ENCODE results near the gene CST8.
"Not testable (repeated sequence)": the region's sequence is repeated elsewhere in the genome, so short reads cannot be mapped to it uniquely, and the experiment has no call there.

CST8 gene, protein sequence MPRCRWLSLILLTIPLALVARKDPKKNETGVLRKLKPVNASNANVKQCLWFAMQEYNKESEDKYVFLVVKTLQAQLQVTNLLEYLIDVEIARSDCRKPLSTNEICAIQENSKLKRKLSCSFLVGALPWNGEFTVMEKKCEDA

DNA sequence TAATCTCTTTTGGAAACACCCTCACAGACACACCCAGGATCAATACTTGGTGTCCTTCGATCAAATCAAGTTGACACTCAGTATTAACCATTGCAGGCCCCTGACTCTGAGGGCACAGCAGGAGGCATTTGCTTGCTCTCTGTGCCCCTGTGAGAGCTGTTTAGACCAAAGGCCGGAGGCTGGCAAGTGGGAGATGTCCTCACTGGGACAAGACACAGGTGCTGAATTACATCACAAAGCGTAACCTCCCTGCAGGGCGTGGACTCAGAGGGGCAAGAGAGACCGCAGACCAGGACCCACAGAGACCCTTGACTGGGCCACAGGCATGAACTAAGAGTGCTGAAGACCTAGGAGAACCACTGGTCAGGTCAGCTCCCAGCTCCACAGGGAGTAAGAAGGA, at the start of gene CST8:
CST8 (plus strand) TSS at position 301 of the 400 bp plus-strand sequence. CDS start 551 bp downstream, outside the sequence.
- no peak for DNase-seq

DNA sequence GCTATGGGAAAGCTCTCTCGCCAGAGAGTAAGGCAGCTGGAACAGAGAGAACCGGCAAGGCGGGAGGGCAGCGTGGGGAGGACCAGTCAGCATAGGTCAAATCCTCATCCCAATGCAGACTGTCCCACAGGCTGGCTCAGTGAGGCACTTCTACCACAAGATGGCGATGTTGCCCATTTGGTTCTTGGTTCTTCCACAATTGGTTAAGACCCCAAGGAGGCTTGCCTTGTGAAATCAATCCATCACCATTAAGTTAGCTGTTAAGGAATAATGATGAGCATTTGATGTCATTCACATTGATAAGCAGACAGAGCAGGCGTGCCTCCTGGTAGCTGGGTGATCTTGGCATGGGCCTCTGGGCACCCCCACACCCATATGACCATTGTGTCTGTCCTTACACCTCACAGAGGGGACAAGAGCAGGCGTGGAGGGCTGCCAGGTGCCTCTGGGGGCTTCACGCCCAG, 49.0 kb upstream of the CST8 start:
- DNase-seq, result peak; percentile 16 to 41 (median 26)

DNA sequence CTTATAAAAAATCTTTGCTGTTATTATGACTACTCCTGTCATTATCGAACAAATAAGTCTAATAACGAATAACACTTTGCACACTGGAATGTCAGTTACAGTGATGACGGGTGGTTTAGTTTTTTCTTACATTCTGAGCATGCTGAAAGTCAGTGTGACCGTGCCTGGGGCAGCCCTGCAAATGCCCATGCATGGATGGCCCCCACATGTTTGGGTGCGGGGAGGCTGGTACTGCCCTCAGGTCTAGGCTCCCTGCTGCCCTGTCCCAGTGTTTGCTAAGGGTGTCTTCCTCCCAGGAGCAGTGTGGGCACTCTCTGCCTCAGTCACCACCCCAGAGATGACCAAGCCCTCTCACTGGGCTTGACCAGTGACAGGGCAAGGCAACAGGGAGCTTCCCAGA, 48.5 kb upstream of the CST8 start:
- DNase-seq, result no peak

DNA sequence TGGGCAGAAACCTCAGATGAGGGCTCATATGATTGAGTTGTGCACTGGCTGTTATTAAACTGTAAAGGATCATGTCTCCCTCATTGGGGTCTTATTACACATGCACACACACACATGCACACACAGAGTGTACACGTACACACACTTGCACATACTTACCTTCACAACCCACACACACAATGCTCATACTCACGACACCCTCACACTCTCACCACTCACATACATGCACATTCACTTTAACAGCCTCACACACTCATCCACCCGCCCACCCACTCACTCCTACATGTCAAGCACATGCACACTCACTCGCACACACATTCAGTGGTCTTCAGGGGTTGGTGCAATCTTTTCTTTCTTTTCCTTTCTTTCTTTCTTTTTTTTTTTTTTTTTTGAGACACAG, 46.1 kb upstream of the CST8 start:
- no peak for DNase-seq

DNA sequence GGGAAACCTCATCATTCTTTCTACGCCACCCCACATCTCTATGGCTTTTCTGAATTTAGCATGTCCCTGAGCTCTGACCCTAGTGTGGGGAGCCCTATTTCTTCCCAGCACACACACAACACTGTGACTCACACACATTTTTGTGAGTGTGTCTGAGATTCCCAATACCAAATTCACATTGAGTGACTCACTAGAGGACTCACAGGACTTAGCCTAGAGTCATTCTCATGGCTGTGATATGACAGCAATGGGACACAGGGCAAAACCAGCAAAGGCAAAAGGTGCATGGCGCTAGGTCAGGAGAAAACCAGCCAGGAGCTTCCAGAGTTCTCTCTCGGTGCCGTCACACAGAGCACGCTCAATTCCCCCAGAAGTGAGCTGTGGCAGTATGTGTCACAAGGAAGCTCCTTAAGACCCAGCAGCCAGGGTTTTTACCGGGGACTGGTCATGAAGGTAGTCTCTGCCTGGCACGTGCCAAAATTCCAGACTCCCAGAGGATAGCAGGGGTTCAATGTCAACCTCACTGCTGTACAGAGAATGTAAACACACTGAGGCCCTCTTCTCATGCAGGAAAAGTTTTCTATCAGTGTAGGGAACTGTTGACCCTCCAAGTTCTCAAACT, 45.2 kb upstream of the CST8 start:
- no peak for DNase-seq

DNA sequence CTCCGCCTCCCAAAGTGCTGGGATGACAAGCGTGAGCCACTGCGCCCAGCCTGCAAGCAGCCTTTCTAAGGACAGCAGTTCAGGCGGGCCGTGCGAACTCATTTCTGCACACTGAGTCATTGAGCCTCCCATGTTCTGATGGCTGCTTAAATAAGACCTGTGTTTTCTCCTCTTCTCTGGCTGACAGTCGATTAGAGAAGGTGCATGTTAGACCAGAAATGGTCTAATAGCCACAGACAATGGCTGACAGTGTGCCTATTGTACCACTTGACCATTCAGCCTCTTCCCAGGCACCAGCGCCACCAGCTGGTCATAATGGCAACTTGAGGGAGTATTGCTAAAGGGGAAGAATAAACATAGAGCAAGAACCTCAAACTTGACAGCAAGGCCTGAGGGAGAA, 44.4 kb upstream of the CST8 start:
- peak in 1 of 4 experiments; percentile 8 for DNase-seq

DNA sequence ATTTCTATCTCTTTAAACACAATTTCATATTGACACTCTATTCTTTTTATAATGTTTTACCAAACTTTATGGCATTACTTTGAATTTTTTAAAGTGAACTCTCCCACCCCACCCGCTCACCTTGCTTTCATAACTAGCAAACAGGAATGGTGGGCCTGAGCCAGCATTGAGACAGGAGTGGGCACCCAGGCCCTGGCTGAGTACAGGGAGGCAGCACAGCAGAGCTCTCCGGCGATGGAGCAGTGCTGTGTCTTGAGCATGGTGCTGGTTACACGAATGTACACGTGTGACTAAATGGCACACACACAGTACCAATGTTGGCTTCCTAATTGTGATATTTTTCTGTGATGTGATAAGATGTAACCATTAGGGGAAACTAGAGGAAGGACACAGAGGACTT, 42.8 kb upstream of the CST8 start:
- no peak for DNase-seq

DNA sequence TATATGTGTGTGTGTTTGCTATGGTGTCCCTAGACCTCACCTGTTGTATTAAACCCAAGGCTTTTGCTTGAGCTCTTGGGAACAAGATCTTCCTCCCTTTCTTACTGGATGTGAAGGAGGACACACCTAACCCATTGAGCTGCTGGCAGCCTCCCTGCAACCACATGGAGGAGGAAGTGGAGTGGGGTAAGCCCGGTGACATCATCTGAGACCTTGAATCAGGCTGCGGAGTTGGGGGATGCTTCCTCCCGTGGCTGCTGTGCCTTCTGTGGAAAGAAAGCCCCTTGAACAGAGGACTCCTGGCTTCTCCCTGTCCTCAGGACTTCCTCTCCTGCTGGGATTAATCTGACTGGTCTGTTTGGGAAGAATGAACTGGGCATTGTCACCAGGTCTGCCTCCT, 41.5 kb upstream of the CST8 start:
- DNase-seq, result no peak

DNA sequence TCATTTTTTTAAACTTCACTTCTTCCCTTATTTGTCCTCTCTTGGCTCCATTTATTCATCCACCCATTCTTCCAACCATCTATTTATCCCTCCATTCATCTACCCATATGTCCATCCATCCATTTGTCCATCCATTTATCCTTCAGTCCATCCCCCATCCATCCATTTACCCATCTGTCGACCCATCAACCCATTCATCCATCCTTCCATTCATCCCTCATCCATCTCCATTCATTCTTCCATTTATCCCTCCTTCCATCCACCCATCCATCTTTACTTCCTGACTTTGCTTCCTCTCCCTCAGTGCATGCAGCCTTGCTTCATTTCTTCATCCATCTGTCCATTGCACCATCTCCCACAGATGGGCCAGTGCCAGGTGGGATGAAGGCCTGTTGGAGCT, 40.0 kb upstream of the CST8 start:
- no peak for DNase-seq

DNA sequence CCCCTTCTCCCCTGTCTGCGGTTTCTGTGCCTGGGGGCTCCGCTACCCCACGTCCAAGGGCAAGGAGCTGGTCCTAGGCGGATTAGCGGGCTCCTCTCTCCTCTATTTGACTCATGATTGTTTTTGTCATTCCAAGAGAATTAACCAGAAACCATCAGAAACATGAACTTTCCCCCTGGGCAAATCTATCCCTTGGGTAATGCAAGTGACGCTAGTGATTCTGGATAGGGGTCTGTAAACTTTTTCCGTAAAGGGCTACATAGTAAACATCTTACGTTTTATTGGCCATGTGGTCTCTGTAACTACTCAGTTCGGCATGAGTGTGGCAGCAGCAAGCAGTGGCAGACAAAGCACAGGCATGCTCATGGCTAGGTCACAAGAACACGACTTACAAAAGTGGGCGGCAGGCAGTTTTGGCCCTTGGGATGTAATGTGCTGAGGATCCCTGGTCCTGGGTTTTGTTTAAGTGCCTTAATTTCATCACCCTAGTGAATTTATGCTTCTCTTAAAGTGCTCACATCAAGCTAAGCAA, 38.9 kb upstream of the CST8 start:
- DNase-seq, result no peak

DNA sequence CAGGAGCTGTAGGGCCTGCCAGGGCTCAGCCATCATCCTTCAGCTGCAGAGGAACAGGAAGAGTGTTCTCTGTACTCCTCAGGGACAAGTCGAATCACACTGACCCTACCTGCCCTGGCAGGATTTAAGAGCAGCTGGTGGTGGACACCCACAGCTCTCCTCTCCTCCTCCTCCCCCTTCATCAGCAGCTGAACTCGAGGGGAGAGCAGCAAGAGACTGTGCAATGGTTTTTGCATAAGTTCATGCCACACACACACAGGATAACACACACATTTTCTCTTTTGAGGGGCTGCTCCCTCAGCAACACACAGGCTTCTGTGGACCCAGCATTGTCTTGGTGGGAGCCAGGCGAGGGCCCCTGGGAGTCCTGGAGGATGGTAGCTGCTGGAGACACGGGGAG, 38.1 kb upstream of the CST8 start, which contains the start of gene CST11:
CST11 (minus strand) TSS at position 101 of the 400 bp plus-strand sequence; CDS start at position 36, 65 bp downstream.
- no peak for DNase-seq

DNA sequence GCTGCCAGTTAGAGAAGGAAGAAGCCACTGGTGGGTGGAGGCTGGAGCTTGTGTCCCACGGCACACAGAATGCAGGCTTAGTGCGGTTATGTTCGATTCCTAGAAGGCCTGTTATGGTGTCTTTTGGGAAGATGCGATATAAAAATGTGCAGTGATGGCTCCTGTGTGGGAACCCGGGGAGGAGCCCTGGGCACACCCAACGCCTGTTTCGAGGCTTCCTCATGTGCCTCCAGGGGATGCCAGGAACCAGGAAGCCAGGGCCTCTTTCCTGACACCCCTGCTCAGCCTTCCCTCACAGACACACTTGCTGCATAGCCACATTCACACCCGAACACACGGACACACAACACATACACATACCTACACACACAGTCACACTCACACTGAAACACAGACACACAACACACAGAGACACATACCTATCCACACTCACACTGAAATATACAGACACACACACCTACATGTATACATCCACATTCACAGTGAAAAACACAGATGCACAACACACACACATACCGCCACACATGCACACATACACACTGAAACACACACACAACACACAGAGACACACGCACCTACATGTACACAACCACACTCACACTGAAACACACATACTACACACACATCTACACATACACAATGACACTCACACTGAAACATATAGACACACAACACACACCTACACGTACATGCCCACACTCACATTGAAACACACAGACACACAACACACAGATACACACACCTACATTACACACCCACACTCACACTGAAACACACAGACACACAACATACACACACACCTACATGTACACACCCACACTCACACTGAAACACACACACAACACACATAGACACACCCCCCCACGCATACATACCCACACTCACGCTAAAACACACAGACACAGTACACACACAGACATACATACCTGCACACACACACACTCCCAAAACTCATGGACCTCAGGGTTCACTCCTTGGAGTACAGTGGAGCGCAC, 37.1 kb upstream of the CST8 start:
- no peak for DNase-seq

DNA sequence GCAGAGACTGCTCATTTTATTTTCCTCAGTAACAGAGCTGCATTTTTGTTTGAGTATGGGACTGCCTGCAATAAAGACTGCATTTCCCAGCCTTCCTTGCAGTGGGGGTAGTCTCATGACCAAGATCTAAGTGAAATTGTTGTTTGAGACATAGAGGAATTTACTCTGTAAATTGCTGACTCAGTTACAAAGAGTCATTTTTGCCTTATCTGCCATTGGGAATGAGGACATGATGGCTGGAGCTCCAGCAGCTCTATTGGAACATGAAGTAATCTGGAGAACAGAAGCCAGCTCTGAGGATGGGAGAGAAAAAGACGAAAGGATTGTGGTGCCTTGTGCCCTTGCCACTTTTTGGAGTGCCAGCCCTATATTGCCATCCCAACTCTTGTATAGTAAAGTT, 36.1 kb upstream of the CST8 start:
- DNase-seq, result no peak

DNA sequence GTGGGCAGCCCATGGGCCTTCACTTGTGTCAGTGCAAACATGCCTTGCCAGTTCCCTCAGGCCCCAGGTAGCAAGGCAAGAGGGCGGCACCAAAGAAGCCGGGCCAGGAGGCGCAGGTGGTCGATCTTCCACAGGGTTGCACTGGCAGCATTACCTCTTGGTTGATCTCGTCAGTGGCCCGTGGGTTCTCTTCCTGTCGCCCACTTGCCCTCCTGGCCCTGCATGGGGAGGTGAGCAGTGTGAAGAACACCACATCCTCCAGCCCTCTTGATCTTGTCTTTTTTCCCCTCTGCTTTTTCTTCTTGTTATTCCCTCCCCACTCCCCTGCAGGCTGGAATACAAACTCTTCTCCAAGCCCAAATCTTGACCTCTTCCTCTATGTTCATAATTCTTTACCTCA, 35.3 kb upstream of the CST8 start:
- DNase-seq, result no peak

DNA sequence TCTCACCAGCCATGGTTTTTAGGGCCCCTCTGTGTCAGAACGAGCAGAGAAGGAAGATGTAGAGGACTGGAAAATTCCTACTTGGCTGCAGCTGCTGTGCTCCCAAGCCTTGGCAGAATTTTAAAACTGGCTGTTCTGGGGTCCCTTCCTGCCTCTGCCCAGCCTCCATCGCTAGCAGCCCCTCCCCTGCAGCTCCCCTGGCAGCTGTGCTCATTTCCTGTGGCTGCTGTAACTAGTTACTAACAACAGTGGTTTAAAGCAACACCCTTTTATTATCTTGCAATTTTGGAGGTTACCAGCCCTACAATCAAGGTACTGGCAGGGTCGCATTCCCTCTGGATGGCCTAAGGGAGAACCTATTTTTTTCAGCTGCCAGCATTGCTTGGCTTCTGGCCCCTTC, 34.5 kb upstream of the CST8 start:
- no peak for DNase-seq

DNA sequence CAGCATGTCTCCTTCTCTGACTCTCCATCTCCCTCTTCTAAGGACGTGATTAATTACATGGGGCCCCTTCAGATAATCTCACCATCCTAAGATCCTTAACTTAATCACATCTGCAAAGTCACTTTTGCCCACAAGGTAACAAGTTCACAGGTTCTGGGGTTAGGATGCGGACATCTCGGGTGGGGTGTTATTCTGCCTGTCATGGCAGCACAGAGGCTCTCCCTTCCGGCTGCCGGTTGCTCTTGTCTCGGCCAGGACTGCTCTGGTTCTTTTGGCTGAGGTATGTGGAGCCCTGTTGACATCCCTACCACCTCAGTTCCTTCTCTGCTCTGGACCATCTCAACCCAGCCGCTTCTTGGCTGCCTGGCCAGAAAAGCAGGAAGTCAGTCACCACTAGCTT, 34.0 kb upstream of the CST8 start:
- DNase-seq, result no peak

DNA sequence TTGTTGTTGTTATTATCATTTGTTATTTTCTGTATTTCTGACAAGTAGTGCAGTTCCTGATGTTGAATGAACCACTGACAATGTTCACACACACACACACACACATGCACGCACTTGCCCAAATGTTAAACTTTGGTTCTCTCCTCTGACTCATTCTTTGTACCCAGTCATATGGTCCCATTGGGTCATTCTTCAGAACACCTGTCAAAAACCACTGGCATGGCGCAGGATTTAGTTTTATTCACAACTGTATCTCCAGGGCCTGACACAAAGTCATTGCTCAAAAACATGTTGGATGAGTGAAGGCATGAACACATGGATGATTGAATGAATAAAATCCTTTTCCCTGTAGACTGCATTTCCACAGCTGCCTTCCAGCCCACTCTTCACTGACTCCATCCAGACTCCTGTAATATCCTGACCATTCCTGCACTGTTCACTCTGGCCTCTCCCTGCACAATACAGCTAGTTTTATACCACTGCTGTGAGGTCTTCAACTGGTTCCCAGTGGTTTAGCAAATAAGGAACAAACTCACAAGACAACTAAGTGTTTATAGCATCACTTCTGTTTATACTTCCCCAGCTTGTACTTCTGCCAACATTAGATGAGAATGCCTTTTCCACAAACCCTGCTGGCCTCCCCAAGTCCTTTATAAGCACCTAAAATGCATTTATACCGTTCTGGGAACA, 31.3 kb upstream of the CST8 start:
- DNase-seq, result no peak

DNA sequence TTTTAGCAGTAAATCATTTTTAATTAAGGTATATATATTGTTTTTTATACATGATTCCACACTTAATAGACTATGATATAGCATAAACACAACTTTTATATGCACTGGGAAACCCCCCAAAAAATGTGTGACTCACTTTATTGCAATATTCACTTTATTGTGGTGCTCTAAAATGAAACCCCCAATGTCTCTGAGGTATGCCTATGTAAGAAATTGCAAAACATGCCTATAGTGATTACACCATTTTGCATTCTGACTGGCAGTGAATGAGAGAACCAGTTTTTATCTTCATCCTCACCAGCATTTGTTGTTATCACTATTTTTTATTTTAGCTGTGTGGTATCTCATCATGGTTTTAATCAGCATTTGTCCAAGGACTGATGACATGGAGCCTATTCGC, 29.7 kb upstream of the CST8 start:
- DNase-seq, result no peak

DNA sequence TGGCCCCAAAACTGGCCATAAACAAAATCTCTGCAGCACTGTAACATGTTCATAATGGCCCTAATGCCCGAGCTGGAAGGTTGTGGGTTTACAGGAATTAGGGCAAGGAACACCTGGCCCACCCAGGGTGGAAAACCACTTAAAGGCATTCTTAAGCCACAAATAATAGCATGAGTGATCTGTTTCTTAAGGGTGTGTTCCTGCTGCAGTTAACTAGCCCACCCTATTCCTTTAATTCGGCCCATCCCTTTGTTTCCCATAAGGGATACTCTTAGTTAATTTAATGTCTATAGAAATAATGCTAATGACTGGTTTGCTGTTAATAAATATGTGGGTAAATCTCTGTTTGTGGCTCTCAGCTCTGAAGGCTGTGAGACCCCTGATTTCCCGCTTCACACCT, 24.0 kb upstream of the CST8 start:
- DNase-seq, result not testable (repeated sequence)

DNA sequence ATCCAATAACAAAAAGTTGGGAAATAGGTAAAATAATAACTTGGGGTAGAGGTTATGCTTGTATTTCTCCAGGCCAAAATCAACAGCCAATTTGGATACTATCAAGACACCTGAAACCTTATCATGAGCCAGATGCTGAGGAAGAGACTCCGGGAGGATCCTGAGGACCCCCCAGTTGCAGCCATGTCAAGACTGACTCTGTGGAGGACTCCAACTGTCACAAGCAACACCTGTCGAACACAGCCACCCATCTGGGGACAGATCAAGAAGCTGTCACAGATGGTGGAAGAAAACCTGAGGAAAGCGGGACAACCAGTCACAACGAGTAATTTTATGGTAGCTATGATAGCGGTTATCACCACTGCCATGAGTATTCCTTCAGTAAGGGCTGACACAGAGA, 18.6 kb upstream of the CST8 start:
- DNase-seq, result not testable (repeated sequence)

DNA sequence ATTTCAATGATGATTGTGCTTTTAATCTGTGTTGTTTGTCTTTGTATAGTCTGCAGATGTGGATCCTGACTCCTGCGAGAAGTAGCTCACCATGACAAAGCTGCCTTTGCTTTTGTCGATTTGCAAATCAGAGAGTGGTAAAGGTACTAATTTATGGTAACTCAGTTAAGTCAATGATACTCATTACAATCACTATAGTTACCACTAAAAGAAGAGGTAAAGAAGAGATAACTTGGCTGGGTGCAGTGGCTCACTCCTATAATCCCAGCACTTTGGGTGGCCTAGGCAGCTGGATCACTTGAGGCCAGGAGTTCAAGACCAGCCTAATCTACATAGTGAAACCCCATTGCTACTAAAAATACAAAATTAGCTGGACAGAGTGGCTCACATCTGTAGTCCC, 17.6 kb upstream of the CST8 start:
- DNase-seq, result not testable (repeated sequence)

DNA sequence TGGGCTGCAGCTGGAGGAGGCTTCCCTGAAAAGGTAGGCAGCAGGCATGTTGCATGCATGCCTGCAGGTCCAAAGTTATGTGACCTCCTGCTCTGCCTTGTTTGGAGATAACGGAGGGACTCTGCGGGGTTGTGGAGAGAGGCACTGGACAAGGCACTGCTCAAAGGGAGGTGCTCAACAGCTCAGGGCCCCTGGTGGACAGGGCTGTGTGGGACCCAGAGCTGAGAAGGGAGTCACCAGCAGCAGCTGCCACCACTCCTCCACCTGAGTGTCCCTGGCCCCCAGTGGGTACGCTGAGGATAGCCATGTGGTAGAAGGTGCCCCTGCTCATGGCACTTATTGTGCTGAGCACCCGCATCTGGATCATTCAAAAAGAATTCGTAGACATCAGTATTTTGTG, 15.5 kb upstream of the CST8 start:
- DNase-seq, result no peak

All from activated CD4-positive, CD25-positive, alpha-beta regulatory T cell (primary cell).